Measurements from ENCODE around the gene CD274. TPM values are rescaled to one million over a fixed set of nuclear protein-coding genes. Genes with fewer than 3 reads are reported as not detected.

CD274 gene
- total RNA-seq, 1 donor from 2014 or later = 16.1 TPM

DNA sequence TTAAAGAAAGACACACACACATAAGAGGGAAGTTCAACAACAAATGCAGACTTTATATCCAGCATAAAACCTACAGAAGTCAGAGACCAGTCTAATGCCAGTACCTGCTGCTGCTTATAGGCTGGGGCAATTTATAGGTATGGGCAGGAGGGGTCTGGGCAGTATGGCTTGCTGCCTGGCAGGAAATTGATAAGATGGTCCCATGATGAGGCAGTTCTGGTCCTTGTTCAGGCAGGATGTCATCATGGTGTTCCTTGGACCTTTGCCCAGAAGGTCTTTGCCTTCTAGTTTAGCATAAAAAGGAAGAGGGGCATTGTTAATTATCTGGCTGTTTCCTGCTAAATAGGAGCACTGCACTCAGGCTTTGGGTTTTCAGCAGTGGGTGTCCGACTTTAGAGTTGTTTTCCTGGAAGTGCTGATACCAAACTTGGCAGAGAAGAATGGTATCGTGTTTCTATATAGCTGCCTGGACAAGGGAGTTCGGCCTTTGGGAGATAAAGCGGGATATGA, 49.6 kb downstream of the CD274 start:
- no peak for DNase-seq (ENCODE audit: low read depth)
- H3K4me3 ChIP-seq (ENCODE audit: low read depth, low read length) = no peak overlapping the region
- TF ChIP-seq, protein P1, sequence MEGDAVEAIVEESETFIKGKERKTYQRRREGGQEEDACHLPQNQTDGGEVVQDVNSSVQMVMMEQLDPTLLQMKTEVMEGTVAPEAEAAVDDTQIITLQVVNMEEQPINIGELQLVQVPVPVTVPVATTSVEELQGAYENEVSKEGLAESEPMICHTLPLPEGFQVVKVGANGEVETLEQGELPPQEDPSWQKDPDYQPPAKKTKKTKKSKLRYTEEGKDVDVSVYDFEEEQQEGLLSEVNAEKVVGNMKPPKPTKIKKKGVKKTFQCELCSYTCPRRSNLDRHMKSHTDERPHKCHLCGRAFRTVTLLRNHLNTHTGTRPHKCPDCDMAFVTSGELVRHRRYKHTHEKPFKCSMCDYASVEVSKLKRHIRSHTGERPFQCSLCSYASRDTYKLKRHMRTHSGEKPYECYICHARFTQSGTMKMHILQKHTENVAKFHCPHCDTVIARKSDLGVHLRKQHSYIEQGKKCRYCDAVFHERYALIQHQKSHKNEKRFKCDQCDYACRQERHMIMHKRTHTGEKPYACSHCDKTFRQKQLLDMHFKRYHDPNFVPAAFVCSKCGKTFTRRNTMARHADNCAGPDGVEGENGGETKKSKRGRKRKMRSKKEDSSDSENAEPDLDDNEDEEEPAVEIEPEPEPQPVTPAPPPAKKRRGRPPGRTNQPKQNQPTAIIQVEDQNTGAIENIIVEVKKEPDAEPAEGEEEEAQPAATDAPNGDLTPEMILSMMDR (conservative IDR thresholded peaks at IDR 0.05; ENCODE audit: low read depth, low read length) = no peak

DNA sequence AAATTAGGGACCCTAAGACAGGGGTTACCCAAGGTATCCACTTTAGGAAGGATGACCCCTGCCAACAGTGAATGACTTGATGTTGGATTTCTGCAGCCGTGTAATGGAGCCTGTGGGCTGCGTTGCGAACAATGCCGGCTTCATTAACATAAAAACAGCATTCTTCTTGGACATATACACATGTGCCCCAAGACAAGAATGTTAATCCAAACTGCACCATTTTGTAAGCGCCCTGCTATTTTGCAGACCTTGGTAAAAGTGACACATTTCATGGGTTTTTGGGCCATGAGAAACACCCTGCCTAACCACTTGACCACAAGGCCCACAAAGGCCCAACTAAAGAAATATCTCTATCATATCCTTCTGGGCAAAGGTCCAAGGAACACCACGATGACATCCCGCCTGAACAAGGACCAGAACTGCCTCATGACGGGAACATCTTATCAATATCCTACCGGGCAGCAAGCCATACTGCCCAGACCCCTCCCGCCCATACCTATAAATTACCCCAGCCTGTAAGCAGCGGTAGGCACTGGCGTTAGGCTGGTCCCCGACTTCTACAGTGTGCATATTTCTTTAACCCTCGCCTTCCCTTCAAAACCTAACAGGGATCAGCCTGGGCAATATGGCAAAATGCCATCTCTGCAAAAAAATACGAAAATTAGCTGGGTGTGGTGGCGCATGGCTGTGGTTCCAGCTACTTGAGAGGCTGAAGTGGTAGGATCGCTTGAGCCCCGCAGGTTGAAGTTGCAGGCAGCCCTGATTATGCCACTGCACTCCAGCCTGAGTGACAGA, 50.3 kb downstream of the CD274 start:
- no peak for DNase-seq (ENCODE audit: low read depth)
- TF ChIP-seq, protein P1 (conservative IDR thresholded peaks at IDR 0.05; ENCODE audit: low read depth, low read length) = no peak
- no peak overlapping the region for H3K4me3 ChIP-seq (ENCODE audit: low read depth, low read length)

DNA sequence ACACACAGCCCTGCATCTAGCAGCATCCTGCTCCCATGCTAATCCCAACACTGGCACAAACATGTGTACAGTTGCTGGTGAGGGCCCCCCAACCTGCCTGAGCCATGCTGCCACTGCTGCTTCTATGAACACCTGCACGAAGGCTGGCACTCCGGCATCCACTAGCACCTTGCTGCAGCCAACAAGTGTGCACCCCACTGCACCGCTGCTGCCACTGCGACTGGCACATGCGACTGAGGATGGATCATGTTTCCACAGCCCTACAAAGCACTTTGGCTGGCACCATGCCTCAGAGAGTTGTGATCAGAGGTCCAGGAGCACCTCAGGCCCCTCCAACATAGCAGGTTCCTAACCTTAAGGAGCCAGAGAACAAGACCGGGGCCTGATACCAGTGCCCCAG, 52.2 kb downstream of the CD274 start:
- no peak for DNase-seq (ENCODE audit: low read depth)
- H3K4me3 ChIP-seq (ENCODE audit: low read depth, low read length) = no peak overlapping the region
- TF ChIP-seq, protein P1 (conservative IDR thresholded peaks at IDR 0.05; ENCODE audit: low read depth, low read length) = no peak

DNA sequence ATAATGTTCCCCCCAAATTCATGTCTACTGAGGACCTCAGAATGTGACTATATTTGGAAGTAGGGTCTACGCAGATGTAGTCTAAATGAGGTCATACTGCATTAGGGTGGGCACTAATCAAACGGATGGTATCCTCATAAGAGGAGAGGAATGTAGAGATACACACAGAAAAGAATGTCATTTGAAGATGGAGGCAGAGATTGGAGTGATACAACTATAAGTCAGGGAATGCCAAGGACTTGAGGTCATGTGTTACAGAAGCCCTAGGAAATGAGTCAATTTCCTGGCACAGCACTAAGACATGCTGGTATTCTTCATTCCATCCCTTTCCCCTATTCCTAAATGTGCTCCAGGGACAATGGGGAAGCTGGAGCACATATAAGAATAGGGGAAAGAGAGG, 59.2 kb downstream of the CD274 start:
- TF ChIP-seq, protein P1 (conservative IDR thresholded peaks at IDR 0.05; ENCODE audit: low read depth, low read length) = no peak
- no peak overlapping the region for H3K4me3 ChIP-seq (ENCODE audit: low read depth, low read length)
- DNase-seq (ENCODE audit: low read depth) = peak; percentile 74

DNA sequence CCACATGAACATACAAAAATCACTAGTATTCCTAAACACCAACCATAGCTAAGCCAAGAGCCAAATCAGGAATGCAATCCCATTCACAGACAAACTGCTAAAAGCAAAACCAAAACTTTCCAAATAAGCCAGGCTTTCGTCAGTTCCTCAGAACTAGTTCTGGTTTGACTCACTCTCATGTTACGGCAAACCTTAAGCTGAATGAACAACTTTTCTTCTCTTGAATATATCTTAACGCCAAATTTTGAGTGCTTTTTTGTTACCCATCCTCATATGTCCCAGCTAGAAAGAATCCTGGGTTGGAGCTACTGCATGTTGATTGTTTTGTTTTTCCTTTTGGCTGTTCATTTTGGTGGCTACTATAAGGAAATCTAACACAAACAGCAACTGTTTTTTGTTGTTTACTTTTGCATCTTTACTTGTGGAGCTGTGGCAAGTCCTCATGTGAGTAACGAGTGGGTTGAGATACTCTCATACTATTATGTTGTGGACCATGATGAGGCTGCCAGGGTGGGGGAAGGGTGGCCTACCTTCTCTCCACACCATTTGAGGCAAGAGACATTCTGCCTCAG, 60.1 kb downstream of the CD274 start, which contains the start of gene PDCD1LG2:
Gene PDCD1LG2, plus strand, starts transcription at position 172 of the 572 bp plus-strand sequence. CDS start 12,016 bp downstream, outside the sequence.
- DNase-seq (ENCODE audit: low read depth) = no peak
- TF ChIP-seq, protein P1 (conservative IDR thresholded peaks at IDR 0.05; ENCODE audit: low read depth, low read length) = no peak
- no peak within 1 kb of the TSS for H3K4me3 ChIP-seq (ENCODE audit: low read depth, low read length)

DNA sequence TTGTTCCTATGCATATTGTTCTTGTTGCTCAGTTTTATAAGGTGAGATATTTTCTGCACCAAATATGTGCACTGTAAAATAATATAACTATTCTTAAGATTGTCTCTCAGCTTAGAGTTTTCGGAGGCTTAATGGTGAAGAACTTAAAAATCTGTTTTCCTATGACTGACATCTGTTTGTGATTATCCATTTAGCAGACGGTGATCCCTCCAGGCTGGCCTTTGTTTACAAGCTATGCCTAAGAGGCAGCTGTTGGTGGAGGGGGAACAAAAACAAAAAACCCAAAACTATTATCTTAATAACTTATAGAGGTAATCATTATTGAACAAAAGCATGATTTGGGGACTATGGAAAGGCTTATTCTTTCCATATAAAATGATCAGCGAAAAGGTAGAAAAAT, 60.6 kb downstream of the CD274 start:
- no peak overlapping the region for H3K4me3 ChIP-seq (ENCODE audit: low read depth, low read length)
- DNase-seq (ENCODE audit: low read depth) = no peak
- TF ChIP-seq, protein P1 (conservative IDR thresholded peaks at IDR 0.05; ENCODE audit: low read depth, low read length) = no peak

Data from epithelial cell of proximal tubule (primary cell).